Measurements from ENCODE around the gene TUSC2. TPM values are rescaled to one million over a fixed set of nuclear protein-coding genes. Genes with fewer than 3 reads are reported as not detected.

Gene TUSC2, protein sequence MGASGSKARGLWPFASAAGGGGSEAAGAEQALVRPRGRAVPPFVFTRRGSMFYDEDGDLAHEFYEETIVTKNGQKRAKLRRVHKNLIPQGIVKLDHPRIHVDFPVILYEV
- total RNA-seq, result 10 to 100 TPM; 17.7 to 18.0 TPM
- 12.6 to 25.8 reads per million in 2 donors for total RNA-seq

DNA sequence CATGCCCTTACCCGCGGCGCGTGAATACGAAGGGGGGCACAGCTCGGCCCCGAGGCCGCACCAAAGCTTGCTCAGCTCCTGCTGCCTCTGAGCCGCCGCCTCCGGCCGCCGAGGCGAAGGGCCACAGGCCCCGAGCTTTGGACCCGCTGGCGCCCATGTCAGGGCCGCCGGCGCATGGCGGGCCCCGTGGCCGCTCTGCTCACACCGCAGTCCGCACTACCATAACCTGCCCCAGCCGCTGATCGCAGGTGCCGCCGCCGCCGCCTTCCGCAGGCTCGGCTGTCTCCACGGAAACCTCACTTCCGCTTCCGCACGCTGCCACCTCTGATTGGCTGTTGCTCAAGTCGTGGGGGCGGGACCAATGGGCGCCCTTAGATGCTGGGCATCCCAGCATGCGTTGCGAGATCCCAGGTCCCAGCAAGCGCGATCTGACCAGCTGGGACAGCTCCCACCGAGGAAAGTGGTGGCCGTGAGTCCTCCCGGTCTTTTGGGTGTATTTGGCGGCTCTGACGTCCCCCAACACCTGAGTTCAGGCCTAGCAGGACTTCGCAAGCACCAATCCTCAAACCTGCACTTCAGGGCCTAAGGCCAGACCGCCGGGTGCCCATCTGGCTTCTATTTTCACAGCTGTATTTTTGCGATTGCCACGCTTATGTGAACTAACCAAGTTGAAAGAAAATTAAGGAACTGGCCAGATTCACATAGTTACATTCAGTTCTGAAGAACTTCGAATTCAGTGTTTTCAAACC, at the start of gene TUSC2:
TUSC2 (minus strand) TSS at position 281 of the 749 bp plus-strand sequence; CDS start at position 157, 124 bp downstream.
- DNase-seq, result peak; percentile 90 to 91 (median 90)
- peak; percentile 96 for ATAC-seq
- no peaks in the 10 kb centered on the region for H3K27me3 Mint-ChIP-seq
- no peaks in the 10 kb centered on the region for H3K36me3 Mint-ChIP-seq (ENCODE audit: low read depth)
- peak within 1 kb of the TSS; percentile 93 for H3K4me3 Mint-ChIP-seq
- H3K27ac Mint-ChIP-seq, result peak within 1 kb of the TSS; percentile 89
- no peaks in the 10 kb centered on the region for H3K9me3 ChIP-seq (ENCODE audit: control insufficient read depth, low read length, poor library complexity, severe bottlenecking)
- H3K4me1 Mint-ChIP-seq, result peaks cover 18% of the 10 kb centered on the region

DNA sequence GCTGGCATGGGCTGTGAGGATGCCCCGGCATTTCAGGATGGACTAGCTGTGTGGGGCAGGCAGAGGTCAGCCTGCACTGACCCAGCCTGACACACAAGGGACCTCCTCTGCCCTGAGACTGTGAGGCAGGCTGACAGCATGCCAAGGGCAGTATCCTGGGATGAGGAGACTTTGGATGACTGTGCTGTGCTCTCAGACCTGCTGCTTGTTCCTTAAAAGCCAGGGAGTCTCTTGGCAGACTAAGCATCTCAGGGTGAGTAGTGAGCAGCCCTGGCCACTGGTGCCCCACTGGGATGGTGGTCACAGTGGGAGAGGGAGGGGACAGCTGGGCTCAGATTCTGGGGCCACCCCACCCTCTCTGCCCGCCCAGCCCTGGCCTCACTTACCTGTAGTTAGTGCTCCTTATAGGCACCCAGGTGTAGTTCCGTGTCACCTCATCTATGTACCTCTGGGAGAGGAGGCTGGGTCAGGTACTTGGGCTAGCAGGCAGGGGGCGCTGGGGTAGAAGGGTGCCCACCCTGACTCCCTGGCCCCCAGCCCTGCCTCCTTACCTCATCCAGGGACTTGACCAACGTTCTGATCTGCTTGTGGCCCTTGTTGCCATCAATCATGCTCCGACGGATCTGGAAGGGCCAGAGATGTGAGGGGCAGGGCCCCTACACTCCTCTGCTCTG, 47.4 kb upstream of the TUSC2 start:
- no peak for ATAC-seq
- H3K36me3 Mint-ChIP-seq (ENCODE audit: low read depth), result no peaks in the 10 kb centered on the region
- H3K27me3 Mint-ChIP-seq, result no peaks in the 10 kb centered on the region
- peaks cover 5% of the 10 kb centered on the region for H3K4me1 Mint-ChIP-seq
- H3K27ac Mint-ChIP-seq, result no peak overlapping the region
- H3K9me3 ChIP-seq (ENCODE audit: control insufficient read depth, low read length, poor library complexity, severe bottlenecking), result no peaks in the 10 kb centered on the region
- DNase-seq, result no peak
- no peak overlapping the region for H3K4me3 Mint-ChIP-seq

DNA sequence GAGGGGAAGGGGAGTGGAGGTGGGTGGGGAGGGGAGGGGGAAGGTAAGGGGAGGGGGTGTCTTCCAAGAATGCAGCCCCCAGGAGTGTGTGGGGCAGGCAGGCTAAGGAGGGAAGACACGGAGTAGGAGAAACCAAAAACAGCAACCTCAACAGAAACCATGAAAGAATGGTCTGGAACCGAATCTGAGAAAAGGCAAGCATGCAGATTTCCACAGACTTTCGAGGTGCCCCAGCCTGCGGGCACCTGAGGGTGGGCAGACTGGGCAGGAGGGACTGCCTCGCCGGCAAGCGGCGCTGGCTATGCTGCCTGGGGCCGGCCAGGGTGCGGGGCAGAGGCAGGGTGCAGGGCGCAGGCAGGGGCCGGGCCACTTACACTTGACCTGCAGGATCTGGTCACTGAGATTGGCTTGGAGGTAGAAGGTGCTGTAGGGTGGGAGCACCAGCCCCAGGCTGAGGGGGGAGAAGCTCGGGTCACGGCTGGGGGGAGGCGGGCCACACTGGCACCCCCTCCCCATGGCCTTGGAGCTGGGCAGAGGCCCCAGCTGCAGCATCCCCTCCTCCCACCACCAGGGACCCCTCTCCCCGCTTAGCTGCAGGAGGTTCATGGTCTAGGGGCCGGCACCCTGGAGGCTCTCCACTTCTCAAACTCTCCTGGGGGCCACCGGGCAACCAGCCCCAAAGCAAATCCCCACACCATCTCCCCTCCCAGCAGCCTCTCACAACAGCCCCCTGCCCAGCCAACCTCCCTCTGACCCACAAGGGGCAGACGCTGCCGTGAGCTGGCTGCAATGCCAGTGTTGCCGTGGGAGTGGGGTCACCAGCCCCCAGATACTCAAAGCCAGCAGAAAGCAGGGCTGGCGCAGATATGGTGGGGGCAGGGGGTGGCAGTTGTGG, 46.6 kb upstream of the TUSC2 start:
- H3K27me3 Mint-ChIP-seq, result no peaks in the 10 kb centered on the region
- H3K4me3 Mint-ChIP-seq, result no peak overlapping the region
- DNase-seq (no peak), ATAC-seq (no peak)
- H3K36me3 Mint-ChIP-seq (ENCODE audit: low read depth), result no peaks in the 10 kb centered on the region
- H3K27ac Mint-ChIP-seq, result no peak overlapping the region
- no peaks in the 10 kb centered on the region for H3K9me3 ChIP-seq (ENCODE audit: control insufficient read depth, low read length, poor library complexity, severe bottlenecking)
- peaks cover 5% of the 10 kb centered on the region for H3K4me1 Mint-ChIP-seq

DNA sequence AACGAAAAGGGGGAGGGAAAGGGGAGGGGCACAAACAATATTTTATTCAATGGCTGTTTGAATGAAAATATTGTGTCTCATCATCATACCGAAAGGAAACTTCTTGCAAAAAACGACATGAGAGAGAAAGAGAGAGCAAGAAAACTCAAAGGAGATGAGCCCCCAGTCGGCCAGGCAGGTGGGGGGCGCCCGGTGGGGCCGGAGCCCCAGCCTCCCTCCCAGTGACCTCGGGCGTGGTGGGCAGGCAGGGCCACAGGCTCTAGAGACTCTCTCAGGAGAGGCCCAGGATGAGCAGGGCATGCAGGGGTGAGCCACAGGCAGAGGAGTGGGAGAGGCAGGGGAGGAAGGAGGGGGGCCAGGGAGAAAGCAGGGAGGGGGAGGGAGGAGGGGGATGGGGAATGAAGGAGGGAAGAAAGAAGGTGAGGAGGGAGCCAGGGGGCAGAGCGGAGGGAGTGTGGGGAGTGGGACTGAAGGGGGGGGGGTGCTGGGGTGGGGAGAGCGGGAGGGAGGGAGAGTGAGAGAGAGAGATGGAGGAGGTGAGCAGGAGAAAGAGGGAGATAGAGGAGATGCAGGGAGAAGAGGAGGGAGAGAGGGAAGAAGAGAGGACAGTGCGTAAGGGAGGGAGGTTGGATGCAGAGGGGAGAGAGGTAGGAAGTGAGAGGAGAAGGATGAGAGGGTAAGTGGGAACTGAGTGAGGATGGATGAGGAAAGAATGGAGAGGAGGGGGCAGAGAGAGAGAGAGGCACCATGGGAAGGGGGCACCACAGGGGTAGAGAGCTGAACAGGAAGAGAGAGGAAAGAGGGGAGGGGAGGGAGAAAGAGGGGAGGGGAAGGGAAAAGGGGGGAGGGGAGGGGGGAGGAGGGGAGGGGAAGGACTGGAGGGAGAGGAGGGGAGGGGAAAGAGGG, 45.4 kb upstream of the TUSC2 start:
- no peaks in the 10 kb centered on the region for H3K9me3 ChIP-seq (ENCODE audit: control insufficient read depth, low read length, poor library complexity, severe bottlenecking)
- ATAC-seq, result no peak
- DNase-seq, result no peak
- Mint-ChIP-seq H3K27me3 (no peaks in the 10 kb centered on the region), H3K27ac (no peak overlapping the region), H3K4me1 (peaks cover 5% of the 10 kb centered on the region), H3K4me3 (peak overlapping the region; percentile 39), H3K36me3 (ENCODE audit: low read depth) (no peaks in the 10 kb centered on the region)

DNA sequence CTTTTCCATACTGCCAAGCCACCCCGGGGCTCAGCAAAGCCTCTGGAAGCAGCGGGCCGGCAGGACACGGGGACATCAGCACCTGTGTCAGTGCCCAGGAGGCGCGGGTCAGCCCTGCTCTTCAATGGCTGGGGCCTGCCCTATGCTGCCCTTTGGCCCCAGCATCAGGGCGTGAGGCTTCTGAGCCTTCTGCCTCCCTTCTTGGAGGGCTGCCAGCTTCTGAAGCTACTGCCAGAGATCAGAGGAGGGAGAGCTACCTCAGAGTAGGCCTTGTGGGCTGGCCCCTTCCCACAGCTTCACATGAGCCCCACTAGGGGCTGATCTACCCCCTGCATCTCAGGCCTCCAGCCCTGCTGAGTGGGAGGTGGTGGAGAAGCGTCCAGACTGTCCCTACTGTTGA, 44.3 kb upstream of the TUSC2 start:
- Mint-ChIP-seq H3K27me3 (no peaks in the 10 kb centered on the region), H3K4me3 (no peak overlapping the region), H3K4me1 (peaks cover 6% of the 10 kb centered on the region), H3K27ac (peak overlapping the region; percentile 70), H3K36me3 (ENCODE audit: low read depth) (no peaks in the 10 kb centered on the region)
- ATAC-seq (no peak), DNase-seq (no peak)
- H3K9me3 ChIP-seq (ENCODE audit: control insufficient read depth, low read length, poor library complexity, severe bottlenecking), result no peaks in the 10 kb centered on the region

DNA sequence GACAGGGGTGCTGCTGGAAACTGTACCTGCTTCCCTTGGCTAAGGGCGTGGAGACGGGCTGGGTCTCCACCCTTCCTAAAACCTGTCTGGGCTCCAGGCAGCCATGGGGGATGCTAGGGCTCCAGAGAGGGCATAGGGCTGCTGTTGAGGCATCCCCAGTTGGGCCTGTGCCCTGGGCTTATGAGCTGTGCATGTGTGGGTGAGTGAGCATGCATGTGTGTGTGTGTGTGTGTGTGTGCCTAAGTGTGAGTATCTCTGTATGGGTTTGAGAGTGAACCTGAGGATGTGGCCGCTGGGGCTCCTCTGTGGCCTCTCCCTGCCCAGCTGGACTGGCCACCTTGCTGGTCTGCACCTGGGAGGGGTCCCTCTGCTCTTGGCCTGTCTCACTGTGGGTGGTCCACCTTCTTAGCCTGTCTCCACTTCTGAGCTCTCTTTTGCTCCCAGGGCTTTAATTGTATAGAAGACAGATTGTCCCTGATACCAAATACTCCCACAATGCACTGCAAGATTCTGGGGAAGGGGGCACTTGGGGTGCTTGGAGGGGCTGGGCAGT, 43.2 kb upstream of the TUSC2 start:
- Mint-ChIP-seq H3K4me1 (peaks cover 9% of the 10 kb centered on the region), H3K4me3 (no peak overlapping the region), H3K27me3 (no peaks in the 10 kb centered on the region), H3K36me3 (ENCODE audit: low read depth) (no peaks in the 10 kb centered on the region), H3K27ac (no peak overlapping the region)
- H3K9me3 ChIP-seq (ENCODE audit: control insufficient read depth, low read length, poor library complexity, severe bottlenecking), result no peaks in the 10 kb centered on the region
- no peak for DNase-seq
- ATAC-seq, result no peak

DNA sequence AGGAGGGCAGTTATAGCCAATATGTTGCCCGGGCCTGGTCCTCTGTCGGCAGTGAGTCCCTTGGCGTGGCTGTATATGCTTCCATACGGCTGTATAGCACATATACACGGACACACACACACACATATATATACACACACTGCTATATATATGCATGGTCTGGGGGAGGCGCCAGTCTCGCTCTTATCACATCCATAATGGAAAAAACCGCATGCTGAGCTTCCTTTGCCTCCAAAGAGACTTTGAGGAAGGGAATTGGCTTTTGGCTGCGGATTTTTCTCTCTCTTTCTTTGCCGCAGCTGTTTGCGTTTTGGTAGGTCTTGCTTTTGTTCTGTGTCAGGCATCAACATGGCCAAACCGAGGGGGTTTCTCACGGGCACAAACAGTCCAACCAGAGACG, 42.6 kb upstream of the TUSC2 start:
- DNase-seq (no peak), ATAC-seq (no peak)
- H3K36me3 Mint-ChIP-seq (ENCODE audit: low read depth), result no peaks in the 10 kb centered on the region
- no peak overlapping the region for H3K4me3 Mint-ChIP-seq
- peaks cover 12% of the 10 kb centered on the region for H3K4me1 Mint-ChIP-seq
- no peaks in the 10 kb centered on the region for H3K27me3 Mint-ChIP-seq
- no peaks in the 10 kb centered on the region for H3K9me3 ChIP-seq (ENCODE audit: control insufficient read depth, low read length, poor library complexity, severe bottlenecking)
- H3K27ac Mint-ChIP-seq, result no peak overlapping the region

DNA sequence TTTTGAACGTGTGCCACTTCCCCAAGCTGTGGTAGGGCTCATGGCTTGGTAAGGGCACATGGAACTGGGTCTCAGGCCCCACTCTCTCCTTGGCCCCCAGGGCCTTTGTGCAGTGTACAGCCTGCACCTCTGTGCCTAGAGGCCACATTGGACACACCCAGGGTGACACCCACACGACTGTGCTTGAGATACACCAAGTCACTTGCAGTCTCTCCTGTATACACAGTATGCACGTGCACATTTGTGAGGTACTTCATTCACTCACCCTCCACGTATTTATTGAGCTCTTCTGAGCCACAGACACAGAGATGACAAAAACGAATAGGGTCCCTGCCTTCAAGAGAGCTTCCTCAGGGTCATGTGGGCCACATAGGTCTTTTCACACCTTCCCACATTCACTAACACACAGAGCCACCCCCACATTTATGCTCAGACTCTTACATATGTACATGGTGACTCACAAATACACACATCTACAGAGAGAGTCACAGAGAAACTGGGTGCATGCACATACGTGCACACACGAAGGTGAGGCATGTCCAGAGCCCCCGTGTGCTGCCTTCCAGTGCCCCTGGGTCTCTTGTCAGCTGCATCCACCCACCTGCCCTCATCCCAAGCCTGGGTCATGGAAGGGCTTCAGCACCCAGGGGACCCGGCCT, 41.1 kb upstream of the TUSC2 start:
- H3K36me3 Mint-ChIP-seq (ENCODE audit: low read depth), result no peaks in the 10 kb centered on the region
- H3K4me3 Mint-ChIP-seq, result peak overlapping the region; percentile 55
- H3K9me3 ChIP-seq (ENCODE audit: control insufficient read depth, low read length, poor library complexity, severe bottlenecking), result no peaks in the 10 kb centered on the region
- ATAC-seq (no peak), DNase-seq (no peak)
- no peaks in the 10 kb centered on the region for H3K27me3 Mint-ChIP-seq
- peaks cover 20% of the 10 kb centered on the region for H3K4me1 Mint-ChIP-seq
- H3K27ac Mint-ChIP-seq, result peak overlapping the region; percentile 32

DNA sequence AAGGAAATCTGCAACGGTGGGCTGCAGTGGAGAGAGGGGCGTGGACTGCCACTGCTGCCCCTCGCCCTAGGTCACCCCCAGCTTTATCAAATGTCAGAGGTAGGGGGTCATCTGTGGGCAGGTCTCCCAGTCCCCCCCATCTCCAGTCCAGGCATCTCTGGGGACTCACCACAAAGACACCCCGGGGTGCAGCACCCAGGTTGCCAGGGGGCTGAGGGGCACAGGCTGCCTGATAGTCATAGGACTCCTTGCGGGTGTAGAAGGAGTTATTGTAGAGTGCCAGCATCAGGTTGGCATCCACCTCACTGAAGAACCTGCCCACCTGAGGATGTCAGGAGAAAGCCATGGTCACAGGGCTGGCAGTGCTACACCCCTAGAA, 37.8 kb upstream of the TUSC2 start:
- Mint-ChIP-seq H3K4me3 (peak overlapping the region; percentile 92), H3K27me3 (no peaks in the 10 kb centered on the region), H3K36me3 (ENCODE audit: low read depth) (no peaks in the 10 kb centered on the region), H3K4me1 (peaks cover 14% of the 10 kb centered on the region), H3K27ac (peak overlapping the region; percentile 95)
- no peaks in the 10 kb centered on the region for H3K9me3 ChIP-seq (ENCODE audit: control insufficient read depth, low read length, poor library complexity, severe bottlenecking)
- DNase-seq (no peak), ATAC-seq (no peak)

DNA sequence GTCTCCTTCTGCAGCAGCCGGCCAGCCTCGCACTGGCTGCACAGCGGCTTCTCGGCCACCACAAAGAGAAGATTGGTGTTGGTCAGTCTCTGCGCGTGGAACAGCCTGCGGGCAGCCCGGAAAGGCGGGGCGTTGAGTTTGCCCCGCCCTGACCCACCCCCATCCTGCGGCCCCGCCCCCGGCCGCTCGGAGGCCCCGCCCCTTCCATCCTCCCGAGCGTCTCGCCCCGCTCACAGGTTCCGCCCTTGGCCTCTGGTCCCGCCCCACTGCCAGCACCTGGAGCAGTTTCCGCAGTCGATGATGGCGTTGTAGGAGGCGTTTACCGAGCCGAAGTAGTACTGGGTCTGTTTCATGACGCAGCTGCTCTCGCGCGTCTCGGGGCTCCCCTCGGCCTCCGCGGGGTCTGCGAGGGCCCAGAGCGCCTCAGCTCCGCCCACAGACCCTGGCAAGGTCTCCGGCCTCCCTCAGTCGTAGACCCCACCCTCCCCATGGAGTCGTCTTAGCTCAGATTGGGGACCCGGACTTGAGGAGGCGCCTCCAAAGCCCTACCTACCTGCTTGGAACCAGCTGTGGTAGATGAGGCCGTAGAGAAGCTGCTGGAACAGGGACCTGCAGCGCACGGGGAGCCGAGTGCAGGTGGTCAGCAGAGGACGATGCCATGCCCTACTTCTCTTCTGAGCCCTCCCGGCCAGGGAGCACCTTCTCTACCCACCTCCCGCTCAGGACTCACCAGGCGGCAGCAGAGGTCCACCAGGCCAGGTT, 37.2 kb upstream of the TUSC2 start:
- Mint-ChIP-seq H3K4me3 (peak overlapping the region; percentile 92), H3K27me3 (no peaks in the 10 kb centered on the region), H3K4me1 (peaks cover 14% of the 10 kb centered on the region), H3K36me3 (ENCODE audit: low read depth) (no peaks in the 10 kb centered on the region), H3K27ac (peak overlapping the region; percentile 95)
- DNase-seq (peak; percentile 86 to 94 (median 93)), ATAC-seq (peak; percentile 97)
- no peaks in the 10 kb centered on the region for H3K9me3 ChIP-seq (ENCODE audit: control insufficient read depth, low read length, poor library complexity, severe bottlenecking)

DNA sequence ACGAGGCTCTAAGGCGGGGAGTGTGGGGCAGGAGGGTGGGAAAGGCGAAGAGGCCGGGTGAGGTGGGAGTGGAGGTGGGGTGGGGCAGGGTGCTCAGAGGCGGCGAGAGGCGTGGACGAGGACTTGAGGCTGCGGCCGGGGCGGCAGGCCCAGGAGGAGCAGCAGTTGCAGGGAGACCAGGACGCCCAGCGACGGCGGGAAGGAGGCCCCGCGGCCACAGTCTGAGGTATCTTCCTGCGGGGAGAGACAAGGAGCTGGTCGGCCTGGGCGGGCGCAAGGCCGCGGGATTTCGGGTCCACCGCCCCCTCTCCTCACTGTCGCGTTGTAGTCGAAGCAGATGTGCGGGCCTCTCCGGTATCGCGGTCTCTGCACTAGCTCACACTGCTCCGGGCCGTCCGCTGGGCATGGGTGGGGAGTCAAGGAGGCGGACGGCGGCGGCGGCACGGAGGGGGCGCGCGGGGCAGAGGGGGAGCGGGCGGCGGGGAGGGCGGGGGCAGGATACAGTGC, 36.6 kb upstream of the TUSC2 start:
- H3K4me1 Mint-ChIP-seq, result peaks cover 16% of the 10 kb centered on the region
- DNase-seq (no peak), ATAC-seq (no peak)
- peak overlapping the region; percentile 92 for H3K4me3 Mint-ChIP-seq
- no peaks in the 10 kb centered on the region for H3K9me3 ChIP-seq (ENCODE audit: control insufficient read depth, low read length, poor library complexity, severe bottlenecking)
- H3K27ac Mint-ChIP-seq, result no peak overlapping the region
- H3K36me3 Mint-ChIP-seq (ENCODE audit: low read depth), result no peaks in the 10 kb centered on the region
- H3K27me3 Mint-ChIP-seq, result no peaks in the 10 kb centered on the region
